ENCODE results near the gene MAFG. TPM values are rescaled to one million over a fixed set of nuclear protein-coding genes. Genes with fewer than 3 reads are reported as not detected.

Gene MAFG
- total and polyA plus RNA-seq, 2 of the 13 experiments (the other 11 are each of a cell fraction or from before 2014, with no cell fraction given): 14.5 to 20.0 TPM

DNA sequence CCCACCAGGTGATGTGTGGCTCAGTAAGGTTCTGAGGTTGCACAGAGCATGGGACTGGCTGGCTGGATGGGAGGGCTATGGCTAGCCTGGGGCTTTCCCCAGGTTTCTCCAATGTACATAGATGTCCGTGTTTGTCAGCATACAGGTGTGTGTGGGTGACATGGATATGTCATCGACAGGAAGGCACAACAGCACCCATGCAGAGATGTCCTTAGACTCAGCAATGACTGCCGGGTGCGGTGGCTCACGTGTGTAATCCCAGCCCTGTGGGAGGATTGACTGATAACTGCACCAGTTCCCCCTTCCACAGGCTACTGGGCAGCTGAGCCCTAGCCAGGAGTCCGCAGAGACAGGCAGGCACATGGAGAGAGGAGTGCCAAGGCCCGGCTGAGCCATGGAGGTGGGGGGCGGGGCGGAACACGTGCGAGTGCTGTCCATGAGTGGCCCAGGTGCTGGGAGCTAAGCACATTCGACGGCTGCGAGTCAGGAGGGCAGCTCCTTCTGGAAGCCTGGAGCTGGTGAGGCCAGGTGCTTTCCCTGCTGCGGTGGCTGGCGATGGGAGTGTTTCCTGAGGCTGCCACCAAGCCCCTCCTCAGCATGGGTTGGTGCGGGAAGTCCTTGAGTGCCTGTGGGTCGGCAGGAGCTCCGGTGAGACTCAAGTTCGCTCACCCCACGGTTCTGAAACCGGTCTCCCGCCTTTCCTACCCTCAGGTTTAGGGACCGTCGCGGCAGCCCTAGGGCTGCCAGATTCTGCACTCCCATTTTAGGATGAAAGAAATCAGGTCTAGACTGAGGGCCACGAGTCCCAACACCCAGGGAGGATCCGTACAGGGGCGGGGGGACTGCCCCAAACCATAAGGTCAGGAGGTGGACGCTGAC is 49.0 kb upstream of the MAFG start:
- H2AFZ ChIP-seq (ENCODE audit: low read length): no peak overlapping the region
- intact Hi-C loops (cut with micrococcal nuclease; ENCODE audit: unreplicated experiment): loop anchor here (1.0 to 10.0 kb wide), 2 partner anchors 16 to 118 kb away; partner anchors contain the start of gene FASN
- TF ChIP-seq RXRA (CRISPR knock-in tag; IDR thresholded peaks at IDR 0.05) (peak; percentile 39; the same call in 1 of the 2 replicates), BHLHE40 (IDR thresholded peaks at IDR 0.05; ENCODE audit: low read length) (peak; percentile 63), MTERF4 (CRISPR knock-in tag; IDR thresholded peaks at IDR 0.05) (no peak), CTCF (CRISPR knock-in tag; IDR thresholded peaks at IDR 0.05) (peak; percentile 15; the same call in 1 of the 2 replicates), TGIF2 (CRISPR knock-in tag; IDR thresholded peaks at IDR 0.05) (0 out of 2 replicates have a peak, but pooled peaks have one; percentile 11), ZNF530 (CRISPR knock-in tag; IDR thresholded peaks at IDR 0.05; ENCODE audit: low read depth) (no peak)
- TF ChIP-seq, protein P1, sequence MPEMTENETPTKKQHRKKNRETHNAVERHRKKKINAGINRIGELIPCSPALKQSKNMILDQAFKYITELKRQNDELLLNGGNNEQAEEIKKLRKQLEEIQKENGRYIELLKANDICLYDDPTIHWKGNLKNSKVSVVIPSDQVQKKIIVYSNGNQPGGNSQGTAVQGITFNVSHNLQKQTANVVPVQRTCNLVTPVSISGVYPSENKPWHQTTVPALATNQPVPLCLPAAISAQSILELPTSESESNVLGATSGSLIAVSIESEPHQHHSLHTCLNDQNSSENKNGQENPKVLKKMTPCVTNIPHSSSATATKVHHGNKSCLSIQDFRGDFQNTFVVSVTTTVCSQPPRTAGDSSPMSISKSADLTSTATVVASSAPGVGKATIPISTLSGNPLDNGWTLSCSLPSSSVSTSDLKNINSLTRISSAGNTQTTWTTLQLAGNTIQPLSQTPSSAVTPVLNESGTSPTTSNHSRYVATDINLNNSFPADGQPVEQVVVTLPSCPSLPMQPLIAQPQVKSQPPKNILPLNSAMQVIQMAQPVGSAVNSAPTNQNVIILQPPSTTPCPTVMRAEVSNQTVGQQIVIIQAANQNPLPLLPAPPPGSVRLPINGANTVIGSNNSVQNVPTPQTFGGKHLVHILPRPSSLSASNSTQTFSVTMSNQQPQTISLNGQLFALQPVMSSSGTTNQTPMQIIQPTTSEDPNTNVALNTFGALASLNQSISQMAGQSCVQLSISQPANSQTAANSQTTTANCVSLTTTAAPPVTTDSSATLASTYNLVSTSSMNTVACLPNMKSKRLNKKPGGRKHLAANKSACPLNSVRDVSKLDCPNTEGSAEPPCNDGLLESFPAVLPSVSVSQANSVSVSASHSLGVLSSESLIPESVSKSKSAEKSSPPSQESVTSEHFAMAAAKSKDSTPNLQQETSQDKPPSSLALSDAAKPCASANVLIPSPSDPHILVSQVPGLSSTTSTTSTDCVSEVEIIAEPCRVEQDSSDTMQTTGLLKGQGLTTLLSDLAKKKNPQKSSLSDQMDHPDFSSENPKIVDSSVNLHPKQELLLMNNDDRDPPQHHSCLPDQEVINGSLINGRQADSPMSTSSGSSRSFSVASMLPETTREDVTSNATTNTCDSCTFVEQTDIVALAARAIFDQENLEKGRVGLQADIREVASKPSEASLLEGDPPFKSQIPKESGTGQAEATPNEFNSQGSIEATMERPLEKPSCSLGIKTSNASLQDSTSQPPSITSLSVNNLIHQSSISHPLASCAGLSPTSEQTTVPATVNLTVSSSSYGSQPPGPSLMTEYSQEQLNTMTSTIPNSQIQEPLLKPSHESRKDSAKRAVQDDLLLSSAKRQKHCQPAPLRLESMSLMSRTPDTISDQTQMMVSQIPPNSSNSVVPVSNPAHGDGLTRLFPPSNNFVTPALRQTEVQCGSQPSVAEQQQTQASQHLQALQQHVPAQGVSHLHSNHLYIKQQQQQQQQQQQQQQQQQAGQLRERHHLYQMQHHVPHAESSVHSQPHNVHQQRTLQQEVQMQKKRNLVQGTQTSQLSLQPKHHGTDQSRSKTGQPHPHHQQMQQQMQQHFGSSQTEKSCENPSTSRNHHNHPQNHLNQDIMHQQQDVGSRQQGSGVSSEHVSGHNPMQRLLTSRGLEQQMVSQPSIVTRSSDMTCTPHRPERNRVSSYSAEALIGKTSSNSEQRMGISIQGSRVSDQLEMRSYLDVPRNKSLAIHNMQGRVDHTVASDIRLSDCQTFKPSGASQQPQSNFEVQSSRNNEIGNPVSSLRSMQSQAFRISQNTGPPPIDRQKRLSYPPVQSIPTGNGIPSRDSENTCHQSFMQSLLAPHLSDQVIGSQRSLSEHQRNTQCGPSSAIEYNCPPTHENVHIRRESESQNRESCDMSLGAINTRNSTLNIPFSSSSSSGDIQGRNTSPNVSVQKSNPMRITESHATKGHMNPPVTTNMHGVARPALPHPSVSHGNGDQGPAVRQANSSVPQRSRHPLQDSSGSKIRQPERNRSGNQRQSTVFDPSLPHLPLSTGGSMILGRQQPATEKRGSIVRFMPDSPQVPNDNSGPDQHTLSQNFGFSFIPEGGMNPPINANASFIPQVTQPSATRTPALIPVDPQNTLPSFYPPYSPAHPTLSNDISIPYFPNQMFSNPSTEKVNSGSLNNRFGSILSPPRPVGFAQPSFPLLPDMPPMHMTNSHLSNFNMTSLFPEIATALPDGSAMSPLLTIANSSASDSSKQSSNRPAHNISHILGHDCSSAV (CRISPR knock-in tag; IDR thresholded peaks at IDR 0.05; ENCODE audit: borderline replicate concordance): no peak; the same call in 1 of the 2 replicates

More for the DNA sequence above, 49.0 kb upstream of the MAFG start:
- ATAC-seq (peak; percentile 39), FAIRE-seq (peak; percentile 12), DNase-seq (ENCODE audit: low spot score) (no peak)
- Histone ChIP-seq H3K36me3 (replicated peaks in 1 of 2; ENCODE audit: control insufficient read depth in 1 of 2, insufficient read depth in 2 of 2, low read length in 2 of 2) (peaks cover 1 to 13% of the 10 kb centered on the region in 2 experiments; a peak in 4 of 5 replicates), H3K9ac (ENCODE audit: insufficient read depth, low read depth, low read length) (peak overlapping the region; percentile 95), H3K9me3 (ENCODE audit: low read length) (peaks cover 13% of the 10 kb centered on the region), H4K20me1 (ENCODE audit: insufficient read depth, low read length) (no peaks in the 10 kb centered on the region), H3K4me1 (ENCODE audit: insufficient read depth, low read length) (peaks cover 47% of the 10 kb centered on the region), H3K27ac (ENCODE audit: extremely low read length, insufficient read depth, low read length) (peak overlapping the region; percentile 85), H3K4me2 (ENCODE audit: low read depth, low read length) (peak overlapping the region; percentile 97), H3K4me3 (replicated peaks in 1 of 3; ENCODE audit: insufficient read depth in 1 of 3, low read depth in 2 of 3, low read length in 3 of 3) (peak overlapping the region; percentile 86 to 92 (median 87)), H3K27me3 (ENCODE audit: control insufficient read depth in 1 of 2, insufficient read depth in 2 of 2, low read length in 2 of 2) (no peaks in the 10 kb centered on the region), H3K79me2 (ENCODE audit: insufficient read depth, low read length) (peaks cover 26% of the 10 kb centered on the region)
- ChIA-PET POLR2A (interaction anchor here (0.9 to 14.1 kb wide), 10 partner anchors 9 to 250 kb away, joined by 3 to 382 read pairs (median 4); partner anchors contain the start of genes CENPX, LRRC45 and NOTUM), CTCF (ENCODE audit: low intra/inter-chr PET ratio, low total read pairs) (interaction anchor here (5.6 kb wide), 1 partner anchor 17 kb away, joined by 25 read pairs; the partner anchor contains the start of gene NOTUM)
- in situ Hi-C loops (cut with HindIII; ENCODE audit: extremely low pct_ligation_motif_present, low pct_unique_long_range_greater_than_20kb): no loop called here
- BruUV-seq (replicated peaks): TSS peak; percentile 86
- 26% methylated on average over 25 of the region's 30 CpGs for WGBS (ENCODE audit: low lambda C conversion rate)

Measured in HepG2 (cell line).